Fibroblast of skin of right biceps (primary cell): ENCODE data around the gene SOX13.
"Not testable (repeated sequence)": the region's sequence is repeated elsewhere in the genome, so short reads cannot be mapped to it uniquely, and the experiment has no call there.

ENCODE experiments used
- DNase-seq: peaks from one replicate; pipeline ENCODE4 v3.0.0-alpha.2; 2013

SOX13 gene

GRCh38 chr1:204087893-204088528, 15.1 kb downstream of the SOX13 start:
- DNase-seq = no peak

GRCh38 chr1:204088596-204088995, 15.7 kb downstream of the SOX13 start:
- no peak for DNase-seq

- DNase-seq = peak; percentile 48
These were observed 16.3 kb downstream of the SOX13 start for GRCh38 chr1:204089044-204089751.

GRCh38 chr1:204090132-204090531, 17.2 kb downstream of the SOX13 start:
- not testable (repeated sequence) for DNase-seq

GRCh38 chr1:204091066-204091465, 18.2 kb downstream of the SOX13 start:
- DNase-seq = no peak

- no peak for DNase-seq
These were observed 18.9 kb downstream of the SOX13 start for GRCh38 chr1:204091787-204092312.

- no peak for DNase-seq
These were observed 19.9 kb downstream of the SOX13 start for GRCh38 chr1:204092632-204093420.

- no peak for DNase-seq
These were observed 20.5 kb downstream of the SOX13 start for GRCh38 chr1:204093421-204093717.

GRCh38 chr1:204093781-204094180, 20.9 kb downstream of the SOX13 start:
- DNase-seq = no peak

GRCh38 chr1:204094313-204094729, 21.4 kb downstream of the SOX13 start:
- DNase-seq = peak; percentile 14

- DNase-seq = peak; percentile 18
These were observed 22.1 kb downstream of the SOX13 start for GRCh38 chr1:204094856-204095634.

- no peak for DNase-seq
These were observed 24.0 kb downstream of the SOX13 start for GRCh38 chr1:204096931-204097330.

GRCh38 chr1:204098683-204099082, 25.8 kb downstream of the SOX13 start:
- DNase-seq = no peak

GRCh38 chr1:204099754-204100153, 26.8 kb downstream of the SOX13 start:
- not testable (repeated sequence) for DNase-seq

GRCh38 chr1:204102029-204102611, 29.2 kb downstream of the SOX13 start:
- no peak for DNase-seq

GRCh38 chr1:204102739-204103430, 30.0 kb downstream of the SOX13 start:
- peak; percentile 9 for DNase-seq

- no peak for DNase-seq
These were observed 30.5 kb downstream of the SOX13 start for GRCh38 chr1:204103431-204103741.

GRCh38 chr1:204104331-204105130, 31.6 kb downstream of the SOX13 start:
- DNase-seq = peak; percentile 70

GRCh38 chr1:204105131-204105515, 32.2 kb downstream of the SOX13 start:
- DNase-seq = no peak

GRCh38 chr1:204106825-204107224, 33.9 kb downstream of the SOX13 start:
- DNase-seq = no peak

- DNase-seq = no peak
These were observed 35.0 kb downstream of the SOX13 start for GRCh38 chr1:204107892-204108291.
